ENCODE measurements around the gene NACC2.

NACC2 gene

GRCh38 chr9:136095070-136096058 lies at the start of gene NACC2:
NACC2 (minus strand) TSS chr9:136095289; CDS start chr9:136050521, 44,768 bp downstream.
- DNase-seq (ENCODE audit: low read depth), result peak; percentile 47

GRCh38 chr9:136144450-136144849 lies 49.4 kb upstream of the NACC2 start:
- DNase-seq (ENCODE audit: low read depth), result no peak

GRCh38 chr9:136143215-136144001 lies 48.3 kb upstream of the NACC2 start:
- no peak for DNase-seq (ENCODE audit: low read depth)

- DNase-seq (ENCODE audit: low read depth), result no peak
Measured at GRCh38 chr9:136142859-136143214, 47.7 kb upstream of the NACC2 start.

- no peak for DNase-seq (ENCODE audit: low read depth)
Measured at GRCh38 chr9:136142414-136142796, 47.3 kb upstream of the NACC2 start.

- no peak for DNase-seq (ENCODE audit: low read depth)
Measured at GRCh38 chr9:136141682-136142413, 46.8 kb upstream of the NACC2 start.

- DNase-seq (ENCODE audit: low read depth), result no peak
Measured at GRCh38 chr9:136140966-136141365, 45.9 kb upstream of the NACC2 start.

GRCh38 chr9:136140046-136140445 lies 45.0 kb upstream of the NACC2 start:
- no peak for DNase-seq (ENCODE audit: low read depth)

GRCh38 chr9:136138566-136138965 lies 43.5 kb upstream of the NACC2 start:
- no peak for DNase-seq (ENCODE audit: low read depth)

- DNase-seq (ENCODE audit: low read depth), result no peak
Measured at GRCh38 chr9:136137321-136138265, 42.5 kb upstream of the NACC2 start.

- DNase-seq (ENCODE audit: low read depth), result no peak
Measured at GRCh38 chr9:136136127-136136925, 41.2 kb upstream of the NACC2 start.

- DNase-seq (ENCODE audit: low read depth), result no peak
Measured at GRCh38 chr9:136135326-136136126, 40.4 kb upstream of the NACC2 start.

GRCh38 chr9:136133959-136134484 lies 38.9 kb upstream of the NACC2 start:
- DNase-seq (ENCODE audit: low read depth), result no peak

GRCh38 chr9:136133191-136133958 lies 38.3 kb upstream of the NACC2 start:
- DNase-seq (ENCODE audit: low read depth), result no peak

GRCh38 chr9:136132512-136133050 lies 37.5 kb upstream of the NACC2 start:
- no peak for DNase-seq (ENCODE audit: low read depth)

GRCh38 chr9:136131629-136132511 lies 36.8 kb upstream of the NACC2 start:
- DNase-seq (ENCODE audit: low read depth), result no peak

- DNase-seq (ENCODE audit: low read depth), result no peak
Measured at GRCh38 chr9:136129176-136129575, 34.1 kb upstream of the NACC2 start.

Measured in stromal cell of bone marrow (primary cell).